Tibial nerve (tissue), 4 donors: ENCODE results near the gene CADPS. TPM values are rescaled to one million over a fixed set of nuclear protein-coding genes. Genes with fewer than 3 reads are reported as not detected.

Experiments
- DNase-seq, 2 donors: peaks; one replicate each; pipeline ENCODE4 v3.0.0-alpha.2; 2019; ENCODE audit warnings: low spot score in 2 of 2
- H3K27ac ChIP-seq, 4 donors: fragments of 200-600 bp; sonication (generic) in 3 of 4; one replicate each; pipeline ENCODE4 v1.5.1; 2017 to 2019; ENCODE audit warnings: mild to moderate bottlenecking in 1 of 4
- H3K27me3 ChIP-seq, 2 donors: fragments of 200-600 bp; sonication (generic) in 1 of 2; one replicate each; pipeline versions ENCODE4 v1.5.1 to v1.6.0; 2017 to 2019
- H3K36me3 ChIP-seq, 3 donors: fragments of 200-600 bp; sonication (generic); one replicate each; pipeline ENCODE4 v1.5.1; 2018 to 2019
- H3K4me1 ChIP-seq, 4 donors: fragments of 200-600 bp; sonication (generic) in 3 of 4; one replicate each; pipeline ENCODE4 v1.5.1; 2017 to 2019
- H3K4me3 ChIP-seq, 4 donors: fragments of 200-600 bp; sonication (generic) in 3 of 4; one replicate each; pipeline ENCODE4 v1.5.1; 2017 to 2019; ENCODE audit warnings: mild to moderate bottlenecking in 1 of 4, moderate library complexity in 1 of 4
- H3K9me3 ChIP-seq, 4 donors: fragments of 200-600 bp; sonication (generic) in 3 of 4; one replicate each; pipeline ENCODE4 v1.5.1; 2017 to 2019
- EP300 ChIP-seq, 2 donors: sonication (generic); formaldehyde crosslinking; IDR thresholded peaks; one replicate each; pipeline ENCODE4 v1.6.1; 2017; ENCODE audit warnings: antibody characterized with exemption in 2 of 2, mild to moderate bottlenecking in 1 of 2
- POLR2A ChIP-seq, 2 donors: fragments of 450-650 bp; IDR thresholded peaks; one replicate each; pipeline ENCODE4 v1.6.1; 2017; ENCODE audit warnings: antibody characterized with exemption in 2 of 2, mild to moderate bottlenecking in 2 of 2, moderate library complexity in 2 of 2
- WGBS, 2 donors: methylation state at CpG; one replicate each; pipeline ENCODE4 v1.1.5; 2018; 5-methylcytosine and 5-hydroxymethylcytosine counted together
- total RNA-seq, 4 donors: library from RNA; depleted of rRNA; stranded (reverse); fragments of >200 nt; gene quantifications; one replicate each; pipeline ENCODE4 v1.1.0, GENCODE V29; 2016
- TF ChIP-seq, protein P1 (sequence below), 5 experiments: fragments of 200-600 bp in 3 of 5; fragments of 450-650 bp in 2 of 5; sonication (generic) in 3 of 5; IDR thresholded peaks; one replicate each; pipeline ENCODE4 v1.5.1; 2016 to 2019; ENCODE audit warnings: antibody characterized with exemption in 5 of 5, mild to moderate bottlenecking in 3 of 5, moderate library complexity in 2 of 5

The CADPS gene
- total RNA-seq, 4 donors from 2014 or later: 16.2 to 16.7 TPM; not detected in 2

- Histone ChIP-seq H3K9me3 (no peaks in the 10 kb centered on the region), H3K4me1 (no peaks in the 10 kb centered on the region), H3K36me3 (no peaks in the 10 kb centered on the region), H3K27me3 (no peaks in the 10 kb centered on the region), H3K4me3 (no peak overlapping the region), H3K27ac (no peak overlapping the region)
- DNase-seq: no peak
- 55 to 61% methylated on average over 4 of the region's 4 CpGs for WGBS, 2 donors
- TF ChIP-seq, protein P1, sequence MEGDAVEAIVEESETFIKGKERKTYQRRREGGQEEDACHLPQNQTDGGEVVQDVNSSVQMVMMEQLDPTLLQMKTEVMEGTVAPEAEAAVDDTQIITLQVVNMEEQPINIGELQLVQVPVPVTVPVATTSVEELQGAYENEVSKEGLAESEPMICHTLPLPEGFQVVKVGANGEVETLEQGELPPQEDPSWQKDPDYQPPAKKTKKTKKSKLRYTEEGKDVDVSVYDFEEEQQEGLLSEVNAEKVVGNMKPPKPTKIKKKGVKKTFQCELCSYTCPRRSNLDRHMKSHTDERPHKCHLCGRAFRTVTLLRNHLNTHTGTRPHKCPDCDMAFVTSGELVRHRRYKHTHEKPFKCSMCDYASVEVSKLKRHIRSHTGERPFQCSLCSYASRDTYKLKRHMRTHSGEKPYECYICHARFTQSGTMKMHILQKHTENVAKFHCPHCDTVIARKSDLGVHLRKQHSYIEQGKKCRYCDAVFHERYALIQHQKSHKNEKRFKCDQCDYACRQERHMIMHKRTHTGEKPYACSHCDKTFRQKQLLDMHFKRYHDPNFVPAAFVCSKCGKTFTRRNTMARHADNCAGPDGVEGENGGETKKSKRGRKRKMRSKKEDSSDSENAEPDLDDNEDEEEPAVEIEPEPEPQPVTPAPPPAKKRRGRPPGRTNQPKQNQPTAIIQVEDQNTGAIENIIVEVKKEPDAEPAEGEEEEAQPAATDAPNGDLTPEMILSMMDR (IDR thresholded peaks at IDR 0.05): no peak
- no peak for TF ChIP-seq EP300 (IDR thresholded peaks at IDR 0.05)
- TF ChIP-seq POLR2A (IDR thresholded peaks at IDR 0.05): no peak
Observed at GRCh38 chr3:62659660-62660059, 215.6 kb downstream of the CADPS start.

GRCh38 chr3:62655691-62656063 is 219.5 kb downstream of the CADPS start:
- Histone ChIP-seq H3K4me3 (no peak overlapping the region), H3K9me3 (no peaks in the 10 kb centered on the region), H3K4me1 (no peaks in the 10 kb centered on the region), H3K27ac (no peak overlapping the region), H3K27me3 (no peaks in the 10 kb centered on the region), H3K36me3 (no peaks in the 10 kb centered on the region)
- WGBS, 2 donors: 69 to 71% methylated on average over 5 of the region's 5 CpGs
- TF ChIP-seq POLR2A (IDR thresholded peaks at IDR 0.05) (no peak), EP300 (IDR thresholded peaks at IDR 0.05) (no peak)
- TF ChIP-seq, protein P1 (IDR thresholded peaks at IDR 0.05): no peak
- no peak for DNase-seq

DNA sequence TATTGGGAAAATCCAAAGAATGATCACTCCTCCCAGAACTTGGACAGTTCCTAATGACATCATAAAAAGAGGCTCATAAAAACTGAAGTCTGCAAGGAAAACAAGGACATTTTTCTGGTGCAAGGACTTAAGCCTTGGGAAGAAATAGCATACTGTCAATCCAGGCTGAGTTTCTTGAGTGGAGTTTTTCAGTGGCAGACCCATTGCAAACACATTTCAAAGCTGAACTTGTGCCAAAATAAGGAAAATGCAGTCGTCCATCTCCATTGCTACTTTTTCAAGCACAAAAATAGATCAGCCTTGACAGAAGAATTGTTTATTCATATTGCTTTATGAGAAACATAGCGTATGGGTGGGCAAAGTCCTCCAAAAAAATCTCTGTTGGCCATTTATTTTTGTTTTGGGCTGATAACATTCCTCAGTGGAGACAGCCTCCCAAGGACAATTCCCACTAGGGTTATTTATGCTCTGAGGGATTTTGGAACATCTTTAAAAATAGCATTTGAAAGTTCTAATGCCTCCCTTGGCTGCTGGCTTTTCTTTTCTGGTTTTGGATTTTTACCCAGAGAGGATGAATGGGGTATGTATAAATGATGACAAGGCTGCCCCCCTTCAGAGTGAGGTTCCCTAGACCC is 220.0 kb downstream of the CADPS start:
- 24 to 26% methylated on average over 2 of the region's 2 CpGs for WGBS, 2 donors
- DNase-seq: no peak
- no peak for TF ChIP-seq POLR2A (IDR thresholded peaks at IDR 0.05)
- TF ChIP-seq EP300 (IDR thresholded peaks at IDR 0.05): no peak
- TF ChIP-seq, protein P1 (IDR thresholded peaks at IDR 0.05): no peak
- H3K36me3 ChIP-seq: no peaks in the 10 kb centered on the region
- H3K4me3 ChIP-seq: no peak overlapping the region
- no peaks in the 10 kb centered on the region for H3K4me1 ChIP-seq
- no peaks in the 10 kb centered on the region for H3K27me3 ChIP-seq
- H3K9me3 ChIP-seq: no peaks in the 10 kb centered on the region
- H3K27ac ChIP-seq: no peak overlapping the region

DNA sequence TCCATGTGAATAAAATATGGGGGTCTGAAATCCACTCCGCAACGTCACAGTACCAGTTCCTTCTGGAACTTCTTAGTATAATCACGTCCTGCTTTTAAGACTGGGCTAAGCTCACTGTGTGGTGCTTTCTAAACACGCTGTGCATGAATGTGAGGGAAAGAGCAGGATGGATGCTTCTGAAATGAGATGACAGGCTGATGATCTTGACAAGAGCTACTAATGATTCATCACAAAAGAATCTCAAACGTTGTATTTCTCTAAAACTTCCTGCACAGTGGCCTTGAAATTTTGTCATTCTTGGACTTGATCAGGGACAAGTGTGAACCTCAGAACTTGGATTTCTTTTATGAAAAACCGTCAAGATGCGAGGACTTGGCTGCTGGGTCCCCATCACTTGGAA is 221.4 kb downstream of the CADPS start:
- Histone ChIP-seq H3K4me1 (no peaks in the 10 kb centered on the region), H3K36me3 (no peaks in the 10 kb centered on the region), H3K4me3 (no peak overlapping the region), H3K27ac (no peak overlapping the region), H3K27me3 (no peaks in the 10 kb centered on the region), H3K9me3 (no peaks in the 10 kb centered on the region)
- 63 to 64% methylated on average over 7 of the region's 7 CpGs for WGBS, 2 donors
- no peak for DNase-seq
- no peak for TF ChIP-seq EP300 (IDR thresholded peaks at IDR 0.05)
- TF ChIP-seq POLR2A (IDR thresholded peaks at IDR 0.05): no peak
- TF ChIP-seq, protein P1 (IDR thresholded peaks at IDR 0.05): no peak

- DNase-seq: no peak
- TF ChIP-seq POLR2A (IDR thresholded peaks at IDR 0.05): no peak
- TF ChIP-seq, protein P1 (IDR thresholded peaks at IDR 0.05): no peak
- no peak for TF ChIP-seq EP300 (IDR thresholded peaks at IDR 0.05)
- Histone ChIP-seq H3K4me3 (no peak overlapping the region), H3K27me3 (no peaks in the 10 kb centered on the region), H3K9me3 (no peaks in the 10 kb centered on the region), H3K4me1 (no peaks in the 10 kb centered on the region), H3K36me3 (no peaks in the 10 kb centered on the region), H3K27ac (no peak overlapping the region)
- 81 to 84% methylated on average over 1 of the region's 1 CpG for WGBS, 2 donors
Observed at GRCh38 chr3:62647711-62648110, 227.5 kb downstream of the CADPS start.
